ENCODE results near the gene E2F2. TPM values are rescaled to one million over a fixed set of nuclear protein-coding genes. Genes with fewer than 3 reads are reported as not detected.

Gene E2F2
- total and polyA plus RNA-seq, 2 of the 13 experiments (the other 11 are each of a cell fraction or from before 2014, with no cell fraction given), result 0.65 to 6.6 TPM

- no peak overlapping the region for H3K4me2 ChIP-seq (ENCODE audit: low read depth, low read length)
- H2AFZ ChIP-seq (ENCODE audit: low read length), result no peak overlapping the region
- H3K4me1 ChIP-seq (ENCODE audit: insufficient read depth, low read length), result peaks cover 10% of the 10 kb centered on the region
- no peak for ATAC-seq
- in situ Hi-C loops (cut with HindIII; ENCODE audit: extremely low pct_ligation_motif_present, low pct_unique_long_range_greater_than_20kb) (no loop called here), intact Hi-C loops (cut with micrococcal nuclease; ENCODE audit: unreplicated experiment) (no loop called here)
- no peaks in the 10 kb centered on the region for H4K20me1 ChIP-seq (ENCODE audit: insufficient read depth, low read length)
- DNase-seq (ENCODE audit: low spot score), result no peak
- no peak overlapping the region for H3K27ac ChIP-seq (ENCODE audit: extremely low read length, insufficient read depth, low read length)
- H3K9me3 ChIP-seq (ENCODE audit: low read length), result no peaks in the 10 kb centered on the region
- no peaks in the 10 kb centered on the region for H3K36me3 ChIP-seq (replicated peaks in 1 of 2; ENCODE audit: control insufficient read depth in 1 of 2, insufficient read depth in 2 of 2, low read length in 2 of 2)
- ChIA-PET POLR2A (no interaction called here), CTCF (ENCODE audit: low intra/inter-chr PET ratio, low total read pairs) (no interaction called here)
- no peak overlapping the region for H3K4me3 ChIP-seq (replicated peaks in 1 of 3; ENCODE audit: insufficient read depth in 1 of 3, low read depth in 2 of 3, low read length in 3 of 3)
- 71% methylated on average over 3 of the region's 3 CpGs for WGBS (ENCODE audit: low lambda C conversion rate)
- TF ChIP-seq ZMYM3 (CRISPR knock-in tag; IDR thresholded peaks at IDR 0.05), result peak; percentile 72; the same call in 1 of the 2 replicates
- no peak for TF ChIP-seq SMC3 (IDR thresholded peaks at IDR 0.05; ENCODE audit: low read length)
- H3K27me3 ChIP-seq (ENCODE audit: control insufficient read depth in 1 of 2, insufficient read depth in 2 of 2, low read length in 2 of 2), result peaks cover 0 to 3% of the 10 kb centered on the region in 2 experiments; a peak in 3 of 5 replicates
- no peak for FAIRE-seq
- no TSS peak for BruUV-seq (replicated peaks)
- H3K9ac ChIP-seq (ENCODE audit: insufficient read depth, low read depth, low read length), result no peak overlapping the region
- no peaks in the 10 kb centered on the region for H3K79me2 ChIP-seq (ENCODE audit: insufficient read depth, low read length)
Measured at GRCh38 chr1:23492132-23492720, 38.8 kb downstream of the E2F2 start.

GRCh38 chr1:23489842-23490241 is 41.2 kb downstream of the E2F2 start:
- POLR2A ChIA-PET, result no interaction called here
- no TSS peak for BruUV-seq (replicated peaks)
- Histone ChIP-seq H3K4me3 (replicated peaks in 1 of 3; ENCODE audit: insufficient read depth in 1 of 3, low read depth in 2 of 3, low read length in 3 of 3) (no peak overlapping the region), H3K36me3 (replicated peaks in 1 of 2; ENCODE audit: control insufficient read depth in 1 of 2, insufficient read depth in 2 of 2, low read length in 2 of 2) (no peaks in the 10 kb centered on the region), H3K4me2 (ENCODE audit: low read depth, low read length) (no peak overlapping the region), H2AFZ (ENCODE audit: low read length) (no peak overlapping the region), H4K20me1 (ENCODE audit: insufficient read depth, low read length) (no peaks in the 10 kb centered on the region), H3K4me1 (ENCODE audit: insufficient read depth, low read length) (peaks cover 29% of the 10 kb centered on the region), H3K9me3 (ENCODE audit: low read length) (no peaks in the 10 kb centered on the region), H3K9ac (ENCODE audit: insufficient read depth, low read depth, low read length) (no peak overlapping the region), H3K27me3 (ENCODE audit: control insufficient read depth in 1 of 2, insufficient read depth in 2 of 2, low read length in 2 of 2) (peaks cover 1 to 3% of the 10 kb centered on the region in 2 experiments; a peak in 3 of 5 replicates), H3K27ac (ENCODE audit: extremely low read length, insufficient read depth, low read length) (no peak overlapping the region), H3K79me2 (ENCODE audit: insufficient read depth, low read length) (no peaks in the 10 kb centered on the region)
- ATAC-seq (no peak), DNase-seq (ENCODE audit: low spot score) (no peak), FAIRE-seq (no peak)
- TF ChIP-seq RFXAP (CRISPR knock-in tag; IDR thresholded peaks at IDR 0.05; ENCODE audit: borderline replicate concordance), result no peak
- TF ChIP-seq ZNF580 (CRISPR knock-in tag; IDR thresholded peaks at IDR 0.05; ENCODE audit: borderline replicate concordance, low read depth), result no peak
- no peak for TF ChIP-seq CREB1 (IDR thresholded peaks at IDR 0.05)
- TF ChIP-seq CREB1 (CRISPR knock-in tag; IDR thresholded peaks at IDR 0.05), result no peak
- TF ChIP-seq, protein P1, sequence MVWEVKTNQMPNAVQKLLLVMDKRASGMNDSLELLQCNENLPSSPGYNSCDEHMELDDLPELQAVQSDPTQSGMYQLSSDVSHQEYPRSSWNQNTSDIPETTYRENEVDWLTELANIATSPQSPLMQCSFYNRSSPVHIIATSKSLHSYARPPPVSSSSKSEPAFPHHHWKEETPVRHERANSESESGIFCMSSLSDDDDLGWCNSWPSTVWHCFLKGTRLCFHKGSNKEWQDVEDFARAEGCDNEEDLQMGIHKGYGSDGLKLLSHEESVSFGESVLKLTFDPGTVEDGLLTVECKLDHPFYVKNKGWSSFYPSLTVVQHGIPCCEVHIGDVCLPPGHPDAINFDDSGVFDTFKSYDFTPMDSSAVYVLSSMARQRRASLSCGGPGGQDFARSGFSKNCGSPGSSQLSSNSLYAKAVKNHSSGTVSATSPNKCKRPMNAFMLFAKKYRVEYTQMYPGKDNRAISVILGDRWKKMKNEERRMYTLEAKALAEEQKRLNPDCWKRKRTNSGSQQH (CRISPR knock-in tag; IDR thresholded peaks at IDR 0.05; ENCODE audit: low read depth), result no peak
- TF ChIP-seq HOXA5 (CRISPR knock-in tag; IDR thresholded peaks at IDR 0.05), result no peak
- no peak for TF ChIP-seq NR2C2 (CRISPR knock-in tag; IDR thresholded peaks at IDR 0.05; ENCODE audit: borderline replicate concordance)
- TF ChIP-seq ZNF816 (CRISPR knock-in tag; IDR thresholded peaks at IDR 0.05; ENCODE audit: borderline replicate concordance), result no peak
- intact Hi-C loops (cut with micrococcal nuclease; ENCODE audit: unreplicated experiment), result no loop called here
- in situ Hi-C loops (cut with HindIII; ENCODE audit: extremely low pct_ligation_motif_present, low pct_unique_long_range_greater_than_20kb), result no loop called here
- 24% methylated on average over 4 of the region's 5 CpGs for WGBS (ENCODE audit: low lambda C conversion rate)
- CTCF ChIA-PET (ENCODE audit: low intra/inter-chr PET ratio, low total read pairs), result no interaction called here

Measured in HepG2 (cell line).